ENCODE results near the gene RIPK1.

The RIPK1 gene

DNA sequence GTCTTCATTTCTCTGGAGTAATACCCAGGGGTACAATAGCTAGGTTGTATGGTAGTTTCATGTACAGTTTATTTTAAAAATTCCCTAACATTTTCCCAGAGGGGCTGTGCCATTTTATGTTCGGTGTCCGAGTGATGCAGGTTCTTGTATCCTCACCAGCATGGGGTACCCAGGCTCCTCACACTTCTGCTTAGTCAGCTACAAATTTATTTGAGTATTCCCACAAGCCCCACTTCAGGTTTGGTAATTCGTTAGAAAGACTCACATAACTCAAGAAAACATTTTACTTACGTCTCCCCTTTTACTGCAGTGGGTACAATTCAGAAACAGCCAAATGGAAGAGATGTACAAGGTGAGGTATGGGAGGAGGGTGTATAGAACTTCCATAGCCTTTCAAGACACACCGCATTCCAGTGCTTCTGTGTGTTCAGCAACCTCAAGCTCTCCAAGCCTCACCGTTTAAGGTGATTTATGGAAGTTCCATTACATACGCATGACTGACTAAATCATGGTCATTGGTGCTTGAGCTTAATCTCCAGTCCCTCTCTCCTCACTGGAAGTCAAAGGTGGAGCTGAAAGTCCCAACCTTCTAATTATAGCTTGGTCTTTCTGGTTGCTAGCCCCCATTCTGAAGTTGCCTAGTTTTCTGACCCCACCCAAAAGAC lies 18.1 kb downstream of the RIPK1 start:
- DNase-seq = no peak

DNA sequence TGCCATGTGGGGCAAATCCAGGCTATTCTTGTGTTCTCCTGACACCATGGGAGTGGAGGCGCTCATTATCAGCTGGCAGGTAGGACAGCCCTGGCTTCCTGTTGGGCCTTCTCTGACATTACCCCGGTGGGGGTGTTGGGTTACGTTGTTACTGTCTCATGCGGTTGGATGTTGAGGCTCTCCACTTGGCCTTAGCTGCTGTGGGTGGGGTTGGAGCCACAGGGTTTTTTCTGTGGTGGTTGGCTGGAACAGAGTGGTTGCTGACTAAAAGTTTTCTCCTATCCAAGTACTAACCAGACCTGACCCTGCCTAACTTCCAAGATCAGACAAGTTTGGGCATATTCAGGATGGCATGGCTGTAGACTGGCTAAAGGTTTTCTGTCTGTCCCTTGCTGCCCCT lies 20.2 kb downstream of the RIPK1 start:
- no peak for DNase-seq

DNA sequence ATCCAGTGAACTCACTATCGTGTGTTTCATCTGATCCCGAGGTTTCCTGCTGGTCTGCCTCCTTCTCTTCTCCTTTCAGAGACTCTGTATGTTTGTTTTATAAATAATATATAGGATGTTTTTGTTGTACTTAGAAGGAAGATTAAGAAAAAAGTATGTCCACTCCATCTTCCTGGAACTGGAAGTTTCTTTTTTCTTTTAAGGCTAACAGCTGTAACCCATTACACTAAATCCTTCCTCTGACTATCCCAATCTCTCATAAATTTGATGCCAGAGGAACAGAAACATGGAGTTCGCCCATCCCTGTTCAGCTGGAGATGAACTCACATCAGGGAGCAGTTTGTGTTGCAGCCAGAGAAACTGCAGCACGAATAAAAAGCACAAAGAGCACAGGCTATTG lies 20.7 kb downstream of the RIPK1 start:
- DNase-seq = no peak

DNA sequence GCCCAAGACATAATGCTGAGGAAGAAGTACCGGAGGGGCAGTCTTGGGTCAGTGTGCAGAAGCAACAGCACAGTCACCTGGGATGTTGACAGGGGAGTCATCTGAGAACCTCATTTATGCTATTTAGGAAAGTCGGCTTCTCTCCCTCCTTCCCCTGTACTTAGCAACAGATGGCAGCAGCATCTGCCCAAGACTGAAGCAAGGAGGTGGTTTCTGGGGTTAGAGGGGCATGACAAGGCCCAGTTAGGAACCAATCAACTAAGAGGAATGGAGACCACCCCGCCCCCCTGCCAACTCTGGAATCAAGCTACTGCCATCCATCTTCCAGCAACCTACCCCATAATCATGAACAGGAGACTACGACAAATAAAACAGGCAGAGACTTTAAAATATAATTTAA lies 21.7 kb downstream of the RIPK1 start:
- DNase-seq = peak; percentile 95

DNA sequence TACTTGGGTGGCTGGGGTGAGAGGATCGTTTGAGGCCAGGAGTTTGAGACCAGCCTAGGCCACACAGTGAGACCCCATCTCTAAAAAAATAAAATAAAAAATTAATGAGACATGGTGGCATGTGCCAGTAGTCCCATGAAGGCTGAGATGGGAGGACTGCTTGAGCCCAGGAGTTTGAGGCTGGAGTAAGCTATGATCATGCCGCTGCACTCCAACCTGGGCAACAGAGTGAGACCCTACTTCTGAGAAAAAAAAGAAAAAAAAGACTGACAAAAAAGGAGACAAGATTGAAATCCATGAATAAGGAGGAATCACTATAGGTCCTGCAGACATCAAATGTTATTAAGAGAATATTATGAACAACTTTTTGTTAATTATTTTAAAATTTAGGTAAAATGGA lies 26.5 kb downstream of the RIPK1 start:
- no peak for DNase-seq

DNA sequence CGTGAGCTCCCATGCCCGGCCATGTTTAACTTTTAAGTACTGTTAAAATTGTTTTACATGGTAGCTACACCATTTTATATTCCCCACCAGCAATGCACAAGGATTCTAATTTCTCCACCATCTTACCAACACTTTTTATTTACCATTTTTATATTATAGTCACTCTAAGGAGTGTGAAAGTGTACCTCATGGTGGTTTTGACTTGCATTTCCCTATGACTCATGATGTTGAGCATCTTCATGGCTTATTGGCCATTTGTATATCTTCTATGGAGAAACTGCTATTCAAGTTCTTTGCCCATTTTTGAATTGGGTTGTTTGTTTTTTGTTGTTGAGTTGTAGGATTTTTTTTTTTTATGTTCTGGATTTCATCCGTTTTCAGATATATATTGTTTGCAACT lies 34.6 kb downstream of the RIPK1 start:
- no peak for DNase-seq

DNA sequence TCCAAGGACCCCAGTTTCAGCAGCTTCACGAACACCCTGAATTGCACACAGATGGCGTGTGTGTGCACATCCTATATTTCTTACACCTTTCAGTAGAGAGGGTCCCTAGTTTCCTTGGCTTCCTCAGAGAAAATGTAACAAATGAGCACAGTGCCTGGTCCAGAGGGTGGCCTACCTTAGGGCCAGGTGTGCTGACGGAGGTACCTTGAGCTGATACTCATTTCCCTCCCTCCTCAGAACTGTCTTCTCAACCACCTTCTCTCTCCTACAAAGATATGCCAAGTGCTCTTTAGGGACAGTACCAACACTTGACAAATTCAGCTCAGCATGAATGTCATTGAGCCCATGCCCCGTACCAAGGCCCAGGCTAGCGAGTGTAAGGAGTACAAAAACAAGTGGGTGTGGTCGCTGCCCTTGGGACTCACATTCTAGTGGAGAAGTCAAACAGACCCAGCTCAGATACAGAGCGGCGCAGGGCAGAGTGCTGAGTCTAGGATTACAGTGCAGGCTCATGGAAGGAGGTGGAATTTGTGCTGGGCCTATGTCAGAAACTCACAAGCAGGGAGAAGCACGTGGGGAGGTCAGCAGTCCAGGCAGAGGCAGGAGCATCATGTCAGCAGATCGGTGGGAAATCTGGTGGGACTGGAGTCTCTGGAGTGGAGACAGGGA lies 40.6 kb downstream of the RIPK1 start:
- no peak for DNase-seq

DNA sequence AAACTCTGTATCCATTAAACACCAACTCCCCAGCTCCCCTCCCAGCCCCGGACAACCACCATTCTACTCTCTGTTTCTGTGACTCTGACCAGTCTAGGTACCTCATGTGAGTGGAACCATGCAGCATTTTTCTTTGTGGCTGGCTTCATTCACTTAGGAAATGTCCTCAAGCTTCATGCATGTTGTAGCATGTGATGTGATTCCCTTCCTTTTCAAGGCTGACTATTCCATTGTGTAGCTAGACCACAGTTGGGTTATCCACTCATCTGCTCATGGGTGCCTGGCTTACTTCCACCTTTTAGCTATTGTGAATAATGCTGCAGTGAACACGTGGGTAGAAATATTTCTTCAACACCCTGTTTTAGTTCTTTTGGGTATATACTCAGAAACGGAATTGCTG lies 41.5 kb downstream of the RIPK1 start:
- DNase-seq = no peak

DNA sequence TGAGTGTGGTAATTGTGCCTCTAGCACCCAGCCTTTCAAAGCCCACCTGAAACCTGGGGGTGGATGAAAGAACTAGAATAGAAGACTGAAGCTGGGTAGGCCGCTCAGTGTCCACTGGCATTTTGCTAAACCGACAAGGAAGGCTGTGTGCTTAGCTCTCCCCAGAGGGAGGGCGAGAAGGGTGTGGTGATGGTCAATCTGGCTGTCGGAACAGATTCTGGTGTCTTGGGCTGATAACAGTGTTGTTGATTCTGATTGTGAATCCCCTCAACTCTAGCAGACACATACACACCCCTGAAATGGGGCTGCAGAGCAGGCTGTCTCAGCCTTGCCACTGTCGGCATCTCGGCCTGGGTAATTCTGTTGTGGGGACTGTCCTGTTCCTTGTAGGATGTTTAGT lies 46.1 kb downstream of the RIPK1 start:
- no peak for DNase-seq

DNA sequence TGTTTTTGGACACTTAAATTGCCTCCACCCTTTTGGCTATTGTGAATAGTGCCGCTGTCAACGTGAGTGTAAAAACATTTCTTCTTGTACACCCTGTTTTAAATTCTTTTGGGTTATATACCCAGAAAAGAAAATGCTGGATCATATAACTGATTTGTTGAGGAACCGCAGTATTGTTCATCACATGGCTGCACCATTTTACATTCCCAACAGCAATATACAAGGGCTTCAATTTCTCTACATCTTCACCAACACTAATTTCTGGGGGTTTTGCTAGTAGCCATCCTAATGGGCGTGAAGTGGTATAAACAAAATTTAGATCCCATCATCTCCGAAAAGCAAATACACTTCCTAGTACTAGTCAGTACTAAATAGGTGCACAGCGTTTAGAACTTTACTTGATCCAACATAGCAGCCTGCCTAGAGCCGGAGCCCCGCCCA lies 49.6 kb downstream of the RIPK1 start:
- DNase-seq = no peak

DNA sequence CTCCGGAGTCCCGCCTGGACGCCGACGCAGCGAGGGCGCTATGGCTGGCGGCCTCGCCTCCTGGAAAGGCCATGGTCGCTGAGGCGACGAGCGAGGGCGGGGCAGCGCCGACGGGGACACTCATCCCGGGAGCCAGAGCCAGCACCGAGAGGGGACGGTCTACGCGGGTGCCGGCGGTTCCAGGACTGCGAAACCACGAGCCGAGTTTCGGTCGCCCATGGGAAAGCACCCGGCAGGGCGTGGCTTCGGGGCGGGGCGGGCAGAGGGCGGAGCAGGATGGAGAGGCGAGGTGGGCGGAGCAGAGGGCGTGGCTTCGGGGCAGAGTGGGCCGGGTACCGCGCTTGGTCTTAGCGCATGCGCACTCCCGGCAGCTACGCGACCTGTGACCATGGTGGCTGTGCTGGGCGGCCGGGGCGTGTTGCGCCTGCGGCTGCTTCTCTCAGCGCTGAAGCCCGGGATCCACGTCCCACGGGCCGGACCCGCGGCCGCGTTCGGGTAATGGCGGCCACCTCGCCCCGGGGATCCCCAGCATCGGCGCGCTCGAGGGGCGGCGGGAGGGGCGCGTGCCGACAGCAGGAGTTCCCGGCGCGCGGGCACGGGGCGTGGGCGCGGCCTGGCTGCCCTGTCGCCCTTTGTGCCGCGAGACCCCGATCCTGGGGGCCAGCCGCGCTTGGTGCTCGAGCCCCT lies 50.2 kb downstream of the RIPK1 start, which contains the start of gene BPHL:
Gene BPHL (plus strand): TSS at position 359 of the 687 bp plus-strand sequence. CDS start 30 bp downstream, at position 389.
- peak; percentile 94 for DNase-seq

DNA sequence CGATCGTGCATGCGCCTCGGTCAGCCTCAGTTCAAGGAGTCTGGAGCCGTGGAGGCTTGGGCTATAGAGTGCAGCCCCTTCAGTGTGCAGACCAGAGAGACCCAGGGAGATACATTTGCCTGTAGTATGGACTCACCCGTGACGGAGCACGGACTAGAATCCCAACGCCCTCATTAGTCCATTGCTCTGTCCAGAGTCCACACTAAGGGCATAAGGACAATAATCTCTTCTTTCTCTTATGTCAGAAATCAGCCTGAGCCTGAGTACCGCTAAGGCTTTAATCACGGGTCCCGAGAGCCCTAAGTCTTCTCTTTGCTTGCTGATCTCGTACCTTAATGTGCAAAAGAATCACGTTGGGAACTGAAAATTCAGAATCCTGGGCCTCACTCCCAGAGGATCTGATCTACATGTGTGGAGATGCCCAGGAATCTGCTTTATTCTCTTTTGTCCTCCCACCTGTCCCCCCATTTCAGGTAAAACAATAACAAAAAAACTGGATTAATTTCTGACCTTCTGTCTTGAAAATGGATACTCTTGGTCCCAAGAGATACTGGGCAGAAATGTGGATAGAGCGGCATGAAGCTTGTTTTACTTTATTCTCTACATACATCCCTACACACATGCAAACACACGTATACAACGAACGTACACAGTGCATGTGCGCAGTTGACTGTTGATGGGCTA lies 50.9 kb downstream of the RIPK1 start:
- peak; percentile 39 for DNase-seq

DNA sequence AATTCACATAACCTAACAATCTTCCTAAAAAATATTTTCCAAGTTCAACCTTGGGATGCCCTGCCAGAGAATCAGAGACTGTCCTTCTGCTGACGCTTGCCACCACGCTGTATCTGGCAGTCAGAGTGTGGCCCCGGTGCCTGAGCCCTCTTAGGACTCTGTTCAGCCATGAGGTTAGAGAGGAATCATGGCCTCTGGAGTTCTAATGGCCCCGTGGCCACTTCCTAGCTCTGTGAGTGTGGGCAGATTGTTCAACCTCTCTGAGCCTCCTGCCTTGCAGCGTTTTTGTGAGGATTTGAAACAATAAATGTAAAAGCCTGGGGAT lies 52.4 kb downstream of the RIPK1 start:
- DNase-seq = no peak

DNA sequence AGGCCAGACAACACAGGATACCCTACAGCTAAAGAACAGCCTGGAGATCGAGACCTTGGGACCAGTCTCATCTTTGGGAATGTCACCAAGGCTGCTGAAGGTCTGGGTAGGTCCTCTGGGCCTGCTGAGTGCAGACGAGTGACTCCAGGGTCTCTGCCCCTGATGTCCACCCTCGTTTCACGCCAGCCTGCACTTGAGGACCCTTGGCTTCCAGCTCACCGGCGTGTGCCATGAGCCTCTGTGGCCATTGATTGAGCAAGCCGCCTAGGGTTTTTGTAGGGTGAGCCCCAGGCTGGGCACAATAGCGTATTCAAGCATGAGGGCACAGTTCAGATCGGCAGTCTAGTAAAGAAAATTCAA lies 54.5 kb downstream of the RIPK1 start:
- DNase-seq = no peak

DNA sequence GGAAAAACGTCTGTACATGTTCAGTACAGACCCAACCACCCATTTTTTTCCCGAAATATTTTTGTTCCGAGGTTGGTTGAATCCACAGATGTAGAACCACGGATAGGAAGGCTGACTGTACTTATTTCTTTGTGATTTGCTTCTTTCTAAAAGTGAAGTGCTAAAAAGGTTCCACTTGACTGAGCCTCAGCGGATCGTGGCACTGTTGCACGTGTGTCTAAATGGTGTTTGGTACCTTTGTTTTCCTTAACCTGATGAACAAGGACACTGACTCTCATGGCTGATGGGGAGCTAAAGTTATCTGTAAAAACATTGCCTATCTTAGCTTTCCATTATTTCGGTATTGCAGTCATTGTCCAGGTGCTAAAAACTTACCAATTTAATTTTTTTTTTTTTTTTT lies 56.4 kb downstream of the RIPK1 start:
- no peak for DNase-seq

DNA sequence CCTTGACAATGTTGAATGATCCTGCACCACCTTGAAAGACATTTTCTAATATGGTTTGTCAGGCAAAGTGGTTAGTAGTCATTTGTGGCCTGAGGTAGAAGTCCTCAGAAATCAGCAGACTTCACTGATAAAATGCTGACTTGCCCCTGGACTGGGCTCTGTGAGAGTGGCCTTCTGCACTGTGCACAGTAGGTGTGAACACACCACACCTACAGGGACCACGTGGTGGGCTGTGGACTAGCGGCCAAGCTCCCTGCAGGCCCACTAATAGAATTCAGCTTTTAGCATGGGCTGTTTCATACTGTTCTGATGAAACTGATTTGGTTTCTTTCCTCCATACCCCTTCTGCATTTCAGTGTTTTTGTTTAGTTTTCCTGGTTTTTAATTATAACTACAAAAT lies 57.5 kb downstream of the RIPK1 start:
- no peak for DNase-seq

DNA sequence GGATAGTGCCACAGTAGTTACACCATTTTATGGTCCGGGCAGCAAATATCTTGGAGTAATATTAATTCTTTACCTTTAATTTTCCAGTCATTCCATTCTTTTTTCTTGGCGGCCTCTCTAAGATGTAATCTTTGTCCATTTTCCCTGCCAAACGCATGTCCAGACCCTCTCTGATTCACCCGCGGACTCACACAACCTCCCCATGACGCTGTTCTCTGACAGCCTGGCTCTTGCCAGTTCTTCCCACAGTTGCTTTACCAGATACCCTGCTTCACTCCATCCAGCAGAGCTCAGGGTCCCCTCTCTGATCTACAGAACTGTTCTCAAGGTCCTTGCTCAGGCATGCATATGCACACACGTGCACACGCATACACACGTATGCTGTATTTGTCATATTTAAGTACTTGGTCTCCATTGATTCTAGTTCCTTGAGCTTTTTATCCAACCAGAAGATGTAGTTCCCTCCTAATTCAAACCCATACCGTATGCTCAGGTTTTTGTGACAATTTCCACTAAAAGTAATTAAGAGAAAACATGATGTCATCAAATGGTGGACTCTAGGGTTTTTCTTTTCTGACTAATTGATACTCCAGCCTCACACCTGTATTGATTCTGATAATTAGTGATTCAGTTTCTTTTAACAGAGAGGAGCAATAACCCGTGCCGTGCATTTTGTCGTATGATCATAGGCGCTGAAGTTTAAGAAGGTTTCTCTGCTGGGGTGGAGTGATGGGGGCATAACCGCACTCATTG lies 60.2 kb downstream of the RIPK1 start:
- no peak for DNase-seq

DNA sequence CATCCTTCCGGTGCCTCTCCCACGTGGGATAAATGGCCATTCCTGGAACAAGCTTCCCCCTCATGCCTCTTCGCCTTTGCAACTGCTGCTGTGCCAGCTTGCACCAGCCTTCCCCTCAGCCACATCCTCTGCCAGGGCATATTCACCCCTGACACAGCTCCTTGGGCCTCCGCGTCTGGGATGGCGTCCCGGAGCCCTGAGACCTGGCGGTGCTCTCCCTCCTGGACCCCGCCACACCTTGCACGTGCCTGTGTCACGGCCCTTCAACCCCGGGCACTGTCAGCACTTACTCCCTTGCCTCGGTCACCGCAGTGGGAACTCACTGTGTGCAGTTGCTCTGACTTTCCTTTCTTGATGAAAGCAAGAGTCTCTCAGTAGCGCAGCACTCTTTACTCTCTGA lies 63.4 kb downstream of the RIPK1 start:
- DNase-seq = no peak

DNA sequence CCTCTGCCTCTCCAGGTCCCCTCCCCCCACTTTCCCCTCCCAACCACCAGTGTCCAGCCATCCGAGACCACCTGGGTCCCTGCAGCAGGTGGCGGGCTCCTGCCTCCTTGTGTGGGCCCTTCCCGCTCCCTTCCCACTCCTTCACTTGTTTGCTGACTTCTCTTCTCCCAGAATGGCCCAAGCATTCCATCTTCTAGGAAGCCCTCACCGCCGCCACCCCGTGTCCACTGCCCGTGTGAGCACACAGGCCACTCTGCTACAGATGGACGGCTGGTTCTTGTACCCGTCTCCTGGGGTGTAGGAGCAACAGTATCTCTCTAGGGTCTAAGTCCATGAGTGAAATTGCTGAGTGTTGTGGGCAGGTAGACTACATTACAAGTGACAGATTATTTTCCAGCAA lies 65.2 kb downstream of the RIPK1 start:
- DNase-seq = no peak

DNA sequence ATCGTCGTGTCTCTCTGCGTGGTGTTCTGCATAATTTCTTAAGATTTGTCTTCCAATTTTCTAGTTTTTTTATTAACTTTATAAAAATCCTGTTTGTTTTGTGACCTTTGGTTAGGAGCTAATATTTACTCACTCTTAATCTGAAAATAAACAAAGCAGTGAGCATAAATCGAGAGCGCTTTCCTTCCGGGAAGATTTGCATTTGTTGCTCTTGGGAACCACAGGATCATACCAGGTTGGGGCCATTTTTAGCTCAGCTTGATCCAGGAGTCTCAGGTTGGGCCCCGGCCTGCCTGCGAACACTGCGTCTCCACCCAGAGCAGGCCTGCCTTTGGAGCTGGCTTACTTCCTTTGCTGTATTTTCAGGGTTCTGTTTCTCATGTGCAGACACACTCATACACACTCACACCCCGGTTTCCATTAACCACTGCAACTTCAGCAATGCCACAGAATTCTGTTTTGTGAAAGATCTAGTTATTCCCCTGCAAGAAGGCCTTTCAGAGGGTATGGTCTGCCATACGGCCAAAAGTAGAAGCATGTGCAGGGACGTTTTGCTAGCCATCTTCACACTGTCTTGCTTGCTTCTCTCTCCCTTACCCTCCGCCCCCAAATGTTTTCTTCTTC lies 67.5 kb downstream of the RIPK1 start:
- DNase-seq = no peak

DNA sequence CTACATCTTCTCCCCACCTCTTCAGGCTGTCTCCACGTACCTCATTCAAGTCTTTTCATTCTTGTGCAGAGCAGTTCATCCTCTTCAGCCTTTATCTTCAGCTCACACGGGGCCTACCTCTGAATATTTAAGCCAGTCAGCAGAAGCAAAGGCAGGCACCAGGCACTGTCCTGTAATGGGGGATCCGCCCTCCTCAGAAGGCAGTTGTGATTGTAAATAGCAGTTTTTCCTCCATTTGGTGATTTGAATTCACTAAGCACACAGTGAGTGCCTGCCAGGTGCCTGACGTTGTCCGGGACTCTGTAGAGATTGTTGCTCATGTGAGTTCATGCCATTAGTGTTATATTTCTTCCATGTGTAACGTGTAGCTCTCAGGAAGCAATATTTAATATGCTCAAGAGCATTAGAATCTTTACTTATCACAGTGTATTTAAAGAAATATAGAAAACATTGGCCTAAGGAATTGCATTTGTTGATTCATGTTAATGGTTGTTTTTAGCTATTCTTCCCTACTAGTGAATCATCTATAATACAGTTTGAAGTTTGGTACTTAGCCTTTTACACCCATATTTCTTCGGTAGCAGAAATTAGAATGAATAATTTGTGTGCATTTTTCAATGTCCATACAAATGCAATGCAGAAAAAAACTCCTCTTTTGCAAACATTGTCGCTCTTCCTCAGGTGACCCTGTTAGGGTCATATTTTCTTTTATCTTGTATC lies 68.2 kb downstream of the RIPK1 start:
- no peak for DNase-seq
